GM19240 (cell line): Measurements from ENCODE around the gene USP31.
"Not testable (repeated sequence)": the region's sequence is repeated elsewhere in the genome, so short reads cannot be mapped to it uniquely, and the experiment has no call there.

Experiments
- DNase-seq: peaks from one replicate; pipeline ENCODE4 v3.0.0; 2011; ENCODE audit warnings: low spot score; ENCODE audit not compliant: insufficient read length

The USP31 gene

GRCh38 chr16:23160082-23160481 is 10.8 kb upstream of the USP31 start:
- DNase-seq, result no peak

- no peak for DNase-seq
These were observed 8.9 kb upstream of the USP31 start for GRCh38 chr16:23158114-23158513.

GRCh38 chr16:23156946-23157460 is 7.8 kb upstream of the USP31 start:
- no peak for DNase-seq

- DNase-seq, result no peak
These were observed 6.9 kb upstream of the USP31 start for GRCh38 chr16:23156110-23156509.

DNA sequence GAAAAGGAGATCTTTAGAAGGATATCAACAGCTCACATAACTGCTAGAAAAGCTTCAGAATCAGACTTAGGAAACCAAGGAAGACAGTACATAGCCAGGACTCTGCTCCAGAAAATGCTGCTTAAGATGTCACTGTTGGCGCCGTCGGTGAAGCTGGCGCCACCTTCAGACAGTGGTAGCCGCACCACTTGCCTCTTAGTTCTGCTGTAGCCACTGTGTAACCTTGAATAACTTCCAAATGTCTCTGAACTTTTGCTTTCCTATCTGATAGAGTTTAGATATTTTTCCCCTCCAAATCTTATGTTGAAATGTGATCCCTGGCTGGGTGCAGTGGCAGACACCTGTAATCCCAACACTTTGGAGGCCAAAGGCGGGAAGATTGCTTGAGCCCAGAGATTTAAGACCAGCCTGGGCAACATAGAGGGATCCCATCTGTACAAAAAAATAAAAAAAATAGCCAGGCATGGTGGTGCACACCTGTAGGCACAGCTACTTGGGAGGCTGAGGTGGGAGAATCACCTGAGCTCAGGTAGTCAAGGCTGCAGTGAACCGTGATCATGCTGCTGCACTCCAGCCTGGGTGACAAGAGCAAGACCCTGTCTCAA is 6.3 kb upstream of the USP31 start:
- DNase-seq, result no peak

DNA sequence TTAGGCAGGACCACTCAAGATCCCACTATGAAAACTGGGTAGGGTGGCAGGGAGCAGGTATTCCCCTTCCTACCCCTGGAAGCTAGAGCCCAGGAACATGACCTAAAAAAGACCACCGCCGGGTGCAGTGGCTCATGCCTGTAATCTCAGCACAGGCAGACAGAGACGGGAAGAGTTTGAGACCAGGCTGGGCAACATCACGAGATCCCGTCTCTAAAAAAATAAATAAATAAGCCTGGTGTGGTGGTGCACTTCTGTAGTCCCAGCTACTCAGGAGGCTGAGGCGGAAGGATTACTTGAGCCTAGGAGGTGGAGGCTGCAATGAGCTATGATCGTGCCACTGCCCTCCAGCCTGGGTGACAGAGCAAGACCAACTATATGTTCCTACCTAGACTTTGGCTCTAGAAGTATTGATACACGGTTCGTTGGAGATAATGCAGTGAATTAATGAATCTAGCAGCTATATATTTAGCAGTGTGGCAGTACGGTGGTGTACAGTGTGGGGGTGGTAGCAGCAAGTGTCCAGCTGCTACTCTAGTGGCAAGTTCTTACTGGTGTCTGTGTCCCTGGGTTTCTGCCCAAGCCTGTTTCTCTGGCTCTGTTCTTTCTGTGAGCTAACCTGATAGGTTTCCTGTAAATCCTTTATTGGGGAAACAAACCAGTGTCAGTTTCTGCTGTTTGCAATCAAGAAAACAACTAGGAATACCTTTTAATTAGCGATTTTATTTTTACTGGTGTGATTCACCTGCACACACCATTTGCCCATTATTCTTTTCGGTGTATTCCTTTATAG is 3.3 kb upstream of the USP31 start:
- no peak for DNase-seq

DNA sequence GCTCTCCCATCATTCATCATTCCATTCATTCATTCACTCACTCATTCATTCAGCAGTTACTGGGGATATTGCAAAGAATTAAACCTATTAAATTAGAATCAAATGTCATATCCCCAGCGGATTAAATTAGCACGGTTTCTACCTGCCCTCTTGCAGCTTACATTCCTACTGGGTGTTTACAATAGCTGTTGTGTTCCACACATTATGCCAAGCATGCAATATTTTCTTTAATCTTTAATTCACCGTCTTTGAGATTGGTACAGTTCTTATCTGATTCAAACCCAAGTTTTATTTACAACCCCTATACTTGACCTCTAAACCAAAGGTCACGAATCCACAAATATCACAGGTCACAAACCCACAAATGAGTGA is 727 bp upstream of the USP31 start:
- DNase-seq, result no peak

DNA sequence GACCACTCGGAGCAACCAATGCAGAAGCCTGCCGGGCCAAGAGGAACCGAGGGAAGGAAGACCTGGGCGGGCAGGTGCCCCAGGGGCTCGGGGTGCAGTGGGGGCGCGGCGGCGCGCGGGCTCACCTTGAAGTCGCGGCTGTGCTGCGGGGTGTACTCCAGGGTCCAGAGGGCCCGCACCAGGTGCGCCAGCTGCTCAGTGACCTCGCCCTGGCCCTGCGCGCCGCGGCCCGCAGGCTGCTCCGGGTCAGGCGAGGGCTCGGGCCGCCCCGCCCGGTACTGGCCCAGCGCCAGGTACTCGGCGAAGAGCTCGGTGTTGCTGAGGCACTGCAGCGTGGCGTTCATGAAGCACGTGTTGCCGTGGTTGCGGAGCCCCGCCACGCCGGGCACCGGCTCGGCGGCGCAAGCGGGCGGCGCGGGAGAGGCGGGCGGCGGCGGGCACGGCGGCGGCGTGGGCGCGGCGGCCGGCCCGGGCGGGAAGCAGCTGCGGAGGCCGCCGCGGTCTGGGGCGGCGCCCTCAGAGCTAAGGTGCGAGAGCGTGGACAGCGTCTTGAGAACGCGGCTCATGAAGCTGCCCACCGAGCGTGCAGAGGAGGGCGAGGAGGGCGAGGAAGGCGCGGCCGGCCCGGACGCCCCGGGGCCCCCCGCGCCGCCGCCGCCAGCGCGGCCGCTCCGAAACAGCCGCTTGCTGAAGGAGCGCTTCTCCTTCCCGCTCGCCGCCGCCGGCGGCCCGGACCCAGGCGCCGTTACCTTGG is 562 bp downstream of the USP31 start:
- no peak for DNase-seq

DNA sequence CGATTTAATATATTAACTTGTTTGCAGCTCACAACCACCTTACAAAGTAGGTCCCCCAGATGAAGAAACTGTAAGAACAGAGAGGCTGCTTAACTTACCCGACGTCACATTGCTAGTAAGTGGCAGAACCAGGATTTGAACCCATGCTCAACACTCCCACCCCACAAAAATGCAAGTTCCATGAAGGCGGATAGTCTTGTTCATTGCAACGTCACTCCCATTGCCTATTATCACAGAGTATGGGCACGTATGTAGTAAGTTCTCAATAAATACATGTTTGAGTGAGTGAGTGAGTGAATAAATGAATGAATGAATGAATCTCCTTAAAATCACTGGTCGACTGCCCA is 1.1 kb downstream of the USP31 start:
- DNase-seq, result no peak

- DNase-seq, result no peak
These were observed 1.6 kb downstream of the USP31 start for GRCh38 chr16:23147666-23148065.

GRCh38 chr16:23146877-23147601 is 2.2 kb downstream of the USP31 start:
- DNase-seq, result no peak

- no peak for DNase-seq
These were observed 3.6 kb downstream of the USP31 start for GRCh38 chr16:23145608-23146007.

GRCh38 chr16:23145186-23145585 is 4.1 kb downstream of the USP31 start:
- no peak for DNase-seq

GRCh38 chr16:23144393-23144792 is 4.9 kb downstream of the USP31 start:
- not testable (repeated sequence) for DNase-seq

- DNase-seq, result no peak
These were observed 5.9 kb downstream of the USP31 start for GRCh38 chr16:23143391-23143790.

GRCh38 chr16:23141959-23142740 is 7.1 kb downstream of the USP31 start:
- no peak for DNase-seq

GRCh38 chr16:23141500-23141899 is 7.8 kb downstream of the USP31 start:
- DNase-seq, result no peak

DNA sequence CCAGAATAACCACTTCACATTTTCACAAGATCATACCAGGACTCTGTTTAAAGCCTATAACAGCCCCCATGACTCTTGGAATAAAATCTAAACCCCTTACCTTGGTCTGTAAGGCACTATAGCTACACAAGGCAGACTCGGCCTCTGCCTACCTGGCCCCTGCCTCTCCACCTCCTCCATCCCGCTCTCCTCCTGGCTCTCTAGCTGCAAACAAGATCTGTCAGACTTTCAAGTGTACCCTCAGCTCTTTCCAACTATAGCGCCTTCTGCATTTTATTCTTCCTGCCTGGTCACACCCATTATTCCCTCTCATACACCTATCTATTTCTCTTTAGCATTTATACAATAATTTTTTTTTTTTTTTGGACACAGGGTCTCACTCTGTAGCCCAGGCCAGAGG is 8.2 kb downstream of the USP31 start:
- no peak for DNase-seq

DNA sequence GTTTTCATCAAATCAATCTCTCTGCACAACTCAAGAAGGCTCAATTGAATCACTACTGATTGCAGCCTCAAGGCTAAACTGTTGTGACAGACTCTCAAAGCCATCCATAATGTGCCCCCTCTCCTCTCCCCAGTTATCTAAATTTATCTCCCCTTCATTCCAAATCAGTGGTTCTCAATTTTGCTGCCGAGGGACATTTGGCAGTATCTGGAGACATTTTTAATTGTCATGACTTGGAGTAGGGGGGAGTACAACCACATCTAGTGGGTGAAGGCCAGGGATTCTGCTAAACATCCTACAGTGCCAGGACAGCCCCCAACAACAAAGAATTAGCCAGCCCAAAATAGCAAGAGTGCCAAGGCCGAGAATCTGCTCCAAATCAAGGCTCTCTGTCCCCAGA is 9.1 kb downstream of the USP31 start:
- DNase-seq, result no peak

GRCh38 chr16:23137818-23138217 is 11.4 kb downstream of the USP31 start:
- DNase-seq, result no peak

DNA sequence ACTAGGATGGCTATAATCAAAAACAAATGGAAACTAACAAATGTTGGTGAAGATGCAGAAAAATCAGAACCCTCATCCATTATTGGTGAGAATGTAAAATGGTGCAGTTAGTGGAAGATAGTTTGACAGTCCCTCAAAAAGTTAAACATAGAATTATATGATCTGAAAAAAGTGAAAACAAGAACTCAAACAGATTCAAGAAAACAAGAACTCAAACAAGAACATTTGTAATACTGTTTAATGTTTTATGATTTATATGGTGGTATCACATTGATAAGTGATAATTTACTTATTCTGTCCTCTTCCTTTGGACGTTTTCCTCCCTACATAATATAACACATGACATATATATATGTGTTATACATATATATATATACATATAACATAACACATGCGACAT is 12.0 kb downstream of the USP31 start:
- DNase-seq, result no peak
